HEK293 (cell line): ENCODE data around the gene ANKRD11.

Source experiments
- CTCF ChIA-PET: fragments of 350-600 bp; formaldehyde crosslinking; extraction: SDS; loops from one replicate; lab custom pipeline; 2021; ENCODE audit warnings: antibody characterized with exemption; lab: Yijun Ruan, JAX
- POLR2A ChIA-PET: fragments of 300-600 bp; formaldehyde crosslinking; extraction: SDS; loops from one replicate; lab custom pipeline; 2020; ENCODE audit warnings: antibody characterized with exemption, inconsistent platforms; lab: Yijun Ruan, JAX
- H3K27ac ChIP-seq: fragments of 200-500 bp; sonication (Bioruptor generic); 2 replicates; pipeline ENCODE4 v1.5.1; 2014; ENCODE audit warnings: low read depth, low read length, control low read depth, inconsistent platforms; ENCODE audit errors: extremely low read depth
- H3K36me3 ChIP-seq, 2 experiments: fragments of 200-500 bp in 1 of 2; sonication (Bioruptor generic) in 1 of 2; 1 replicate in 1 of 2; 2 replicates in 1 of 2; pipeline ENCODE4 v1.5.1; 2014 to 2017; ENCODE audit warnings: inconsistent platforms in 2 of 2, low read length in 2 of 2; ENCODE audit not compliant: control insufficient read depth in 2 of 2, insufficient read depth in 1 of 2
- H3K4me1 ChIP-seq: fragments of 200-500 bp; sonication (Bioruptor generic); 2 replicates; pipeline ENCODE4 v1.5.1; 2014; ENCODE audit warnings: mild to moderate bottlenecking, low read length, inconsistent platforms; ENCODE audit not compliant: control insufficient read depth, insufficient read depth
- H3K4me3 ChIP-seq: 2 replicates; pipeline ENCODE4 v1.5.1; 2011; ENCODE audit warnings: low read depth, mild to moderate bottlenecking, control low read depth, low read length, moderate library complexity
- H3K9me3 ChIP-seq: fragments of 200-500 bp; sonication (Bioruptor generic); 2 replicates; pipeline ENCODE4 v1.5.1; 2014; ENCODE audit warnings: low read depth, low read length, inconsistent platforms; ENCODE audit not compliant: control insufficient read depth, insufficient read depth
- FEZF1 ChIP-seq: fragments of 450-650 bp; formaldehyde crosslinking; IDR thresholded peaks from 2 replicates; pipeline ENCODE4 v1.5.1; 2016; ENCODE audit warnings: missing biosample characterization, missing genetic modification characterization
- HOXC10 ChIP-seq: sonication (generic); formaldehyde crosslinking; IDR thresholded peaks from 2 replicates; pipeline ENCODE4 v1.8.1; 2023; ENCODE audit warnings: mild to moderate bottlenecking, missing genetic modification reagents
- MYNN ChIP-seq: fragments of 450-650 bp; formaldehyde crosslinking; IDR thresholded peaks from 2 replicates; pipeline ENCODE4 v1.5.1; 2016; ENCODE audit warnings: missing biosample characterization, missing genetic modification characterization, borderline replicate concordance
- ZBTB20 ChIP-seq: fragments of 450-650 bp; formaldehyde crosslinking; IDR thresholded peaks from 2 replicates; pipeline ENCODE4 v1.5.1; 2016; ENCODE audit warnings: missing biosample characterization, missing genetic modification characterization
- ZBTB7A ChIP-seq: fragments of 450-650 bp; formaldehyde crosslinking; IDR thresholded peaks from 2 replicates; pipeline ENCODE4 v1.5.1; 2016; ENCODE audit warnings: low read depth, missing biosample characterization, missing genetic modification characterization
- ZNF16 ChIP-seq: fragments of 450-650 bp; formaldehyde crosslinking; IDR thresholded peaks from 2 replicates; pipeline ENCODE4 v1.5.1; 2016; ENCODE audit warnings: low read depth, missing biosample characterization, missing genetic modification characterization
- ZNF174 ChIP-seq: fragments of 450-650 bp; formaldehyde crosslinking; IDR thresholded peaks from 2 replicates; pipeline ENCODE4 v1.5.0; 2017; ENCODE audit warnings: missing biosample characterization, mild to moderate bottlenecking, missing genetic modification characterization
- ZNF202 ChIP-seq: fragments of 450-650 bp; formaldehyde crosslinking; IDR thresholded peaks from 2 replicates; pipeline ENCODE4 v1.5.1; 2016; ENCODE audit warnings: missing biosample characterization, missing genetic modification characterization, borderline replicate concordance
- ZNF211 ChIP-seq: fragments of 450-650 bp; formaldehyde crosslinking; IDR thresholded peaks from 2 replicates; pipeline ENCODE4 v1.5.1; 2016; ENCODE audit warnings: low read depth, missing biosample characterization, missing genetic modification characterization
- ZNF514 ChIP-seq: fragments of 450-650 bp; formaldehyde crosslinking; IDR thresholded peaks from 2 replicates; pipeline ENCODE4 v1.5.1; 2016; ENCODE audit warnings: missing biosample characterization, missing genetic modification characterization
- ZNF549 ChIP-seq: fragments of 450-650 bp; IDR thresholded peaks from 2 replicates; pipeline ENCODE4 v1.5.1; 2018; ENCODE audit warnings: missing biosample characterization, missing genetic modification characterization, mild to moderate bottlenecking, inconsistent platforms, moderate library complexity
- ZNF623 ChIP-seq: fragments of 450-650 bp; formaldehyde crosslinking; IDR thresholded peaks from 2 replicates; pipeline ENCODE4 v1.5.1; 2016; ENCODE audit warnings: missing biosample characterization, missing genetic modification characterization
- ZNF626 ChIP-seq: fragments of 450-650 bp; sonication (Bioruptor Pico); formaldehyde crosslinking; IDR thresholded peaks from 2 replicates; pipeline ENCODE4 v1.5.1; 2018; ENCODE audit warnings: missing biosample characterization, missing genetic modification characterization, inconsistent platforms
- ZNF707 ChIP-seq: fragments of 450-650 bp; formaldehyde crosslinking; IDR thresholded peaks from 2 replicates; pipeline ENCODE4 v1.5.1; 2016; ENCODE audit warnings: missing biosample characterization, missing genetic modification characterization
- ZNF776 ChIP-seq: fragments of 450-650 bp; formaldehyde crosslinking; IDR thresholded peaks from 2 replicates; pipeline ENCODE4 v1.5.0; 2017; ENCODE audit warnings: missing biosample characterization, missing genetic modification characterization, borderline replicate concordance
- ZSCAN30 ChIP-seq: fragments of 450-650 bp; IDR thresholded peaks from 2 replicates; pipeline ENCODE4 v1.5.1; 2018; ENCODE audit warnings: missing biosample characterization, mild to moderate bottlenecking, missing genetic modification characterization, moderate library complexity
- ZXDB ChIP-seq: fragments of 450-650 bp; formaldehyde crosslinking; IDR thresholded peaks from 2 replicates; pipeline ENCODE4 v1.5.1; 2016; ENCODE audit warnings: missing biosample characterization, missing genetic modification characterization
- TF ChIP-seq, protein P1 (sequence below): fragments of 450-650 bp; formaldehyde crosslinking; IDR thresholded peaks from 2 replicates; pipeline ENCODE4 v1.5.1; 2017; ENCODE audit warnings: missing biosample characterization, missing genetic modification characterization
- TF ChIP-seq, protein P2 (sequence below): fragments of 450-650 bp; formaldehyde crosslinking; IDR thresholded peaks from 2 replicates; pipeline ENCODE4 v1.5.1; 2016; ENCODE audit warnings: missing biosample characterization, missing genetic modification characterization, low read depth
- TF ChIP-seq, protein P3 (sequence below): fragments of 450-650 bp; formaldehyde crosslinking; conservative IDR thresholded peaks from 2 replicates; pipeline ENCODE4 v1.5.1; 2016; ENCODE audit warnings: low read depth, missing biosample characterization, missing genetic modification characterization
- TF ChIP-seq, protein P4 (sequence below): fragments of 450-650 bp; formaldehyde crosslinking; IDR thresholded peaks from 2 replicates; pipeline ENCODE4 v1.5.1; 2016; ENCODE audit warnings: missing biosample characterization, missing genetic modification characterization, borderline replicate concordance

Gene ANKRD11

DNA sequence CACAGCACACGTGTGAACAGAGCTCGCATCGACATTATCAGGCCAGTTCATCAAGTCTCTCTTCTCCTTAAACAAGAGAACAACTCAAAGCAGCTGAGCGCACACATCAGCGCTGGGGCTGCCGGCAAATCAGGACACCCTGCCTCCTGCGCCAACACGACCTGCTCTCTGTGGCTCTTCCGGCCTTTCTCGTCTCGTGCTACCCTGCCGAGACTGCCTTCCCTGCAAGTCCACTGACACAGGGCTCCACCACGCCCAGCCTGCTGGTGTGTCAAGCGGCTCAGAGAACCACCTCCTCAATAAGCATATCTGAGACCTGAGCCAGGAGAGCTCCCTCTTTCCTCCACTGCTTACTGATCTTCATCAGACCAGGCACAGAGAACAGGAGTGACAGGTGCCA lies 176.0 kb downstream of the ANKRD11 start:
- CTCF ChIA-PET: interaction anchor here (1.4 kb wide), 1 partner anchor 25 kb away, joined by 3 read pairs; no protein-coding TSS in a partner anchor
- no peak for TF ChIP-seq ZNF549 (tag by site-specific recombination)
- no peak for TF ChIP-seq MYNN (tag by site-specific recombination)
- Histone ChIP-seq H3K36me3 (peaks cover 0 to 72% of the 10 kb centered on the region in 2 experiments; a peak in 1 of 3 replicates), H3K9me3 (no peaks in the 10 kb centered on the region), H3K4me1 (no peaks in the 10 kb centered on the region), H3K4me3 (no peak overlapping the region), H3K27ac (no peak overlapping the region)
- POLR2A ChIA-PET: interaction anchor here (0.5 kb wide), 1 partner anchor 290 kb away, joined by 3 read pairs; no protein-coding TSS in a partner anchor

DNA sequence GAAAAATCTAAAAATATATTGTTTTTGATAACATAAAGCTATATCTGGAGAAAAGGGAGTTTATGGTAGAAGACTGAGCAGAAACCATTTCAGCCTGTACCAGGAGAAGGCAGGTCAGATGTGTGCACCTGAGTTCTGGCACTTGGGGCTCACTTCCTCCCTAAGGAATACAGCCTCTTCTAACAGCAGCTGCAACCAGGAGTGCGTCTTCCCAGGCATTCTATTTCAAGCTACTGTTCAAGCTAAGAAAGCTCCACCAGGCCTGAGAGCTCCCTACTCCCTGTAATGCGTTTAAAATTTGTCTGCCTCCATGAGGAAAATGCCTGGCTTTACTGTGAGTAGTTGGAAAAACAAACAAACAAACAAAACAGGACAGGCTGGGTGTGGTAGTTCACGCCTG lies 176.8 kb downstream of the ANKRD11 start:
- CTCF ChIA-PET: interaction anchor here (0.9 to 1.8 kb wide), 2 partner anchors 24 to 208 kb away, joined by 3 to 6 read pairs; no protein-coding TSS in a partner anchor
- no peaks in the 10 kb centered on the region for H3K4me1 ChIP-seq
- H3K27ac ChIP-seq: no peak overlapping the region
- peaks cover 0 to 72% of the 10 kb centered on the region in 2 experiments; a peak in 1 of 3 replicates for H3K36me3 ChIP-seq
- POLR2A ChIA-PET: no interaction called here
- no peak overlapping the region for H3K4me3 ChIP-seq
- H3K9me3 ChIP-seq: no peaks in the 10 kb centered on the region
- no peak for TF ChIP-seq ZNF707 (tag by site-specific recombination)
- TF ChIP-seq ZNF211 (tag by site-specific recombination): no peak
- TF ChIP-seq, protein P1, sequence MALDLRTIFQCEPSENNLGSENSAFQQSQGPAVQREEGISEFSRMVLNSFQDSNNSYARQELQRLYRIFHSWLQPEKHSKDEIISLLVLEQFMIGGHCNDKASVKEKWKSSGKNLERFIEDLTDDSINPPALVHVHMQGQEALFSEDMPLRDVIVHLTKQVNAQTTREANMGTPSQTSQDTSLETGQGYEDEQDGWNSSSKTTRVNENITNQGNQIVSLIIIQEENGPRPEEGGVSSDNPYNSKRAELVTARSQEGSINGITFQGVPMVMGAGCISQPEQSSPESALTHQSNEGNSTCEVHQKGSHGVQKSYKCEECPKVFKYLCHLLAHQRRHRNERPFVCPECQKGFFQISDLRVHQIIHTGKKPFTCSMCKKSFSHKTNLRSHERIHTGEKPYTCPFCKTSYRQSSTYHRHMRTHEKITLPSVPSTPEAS (tag by site-specific recombination): no peak
- TF ChIP-seq, protein P2, sequence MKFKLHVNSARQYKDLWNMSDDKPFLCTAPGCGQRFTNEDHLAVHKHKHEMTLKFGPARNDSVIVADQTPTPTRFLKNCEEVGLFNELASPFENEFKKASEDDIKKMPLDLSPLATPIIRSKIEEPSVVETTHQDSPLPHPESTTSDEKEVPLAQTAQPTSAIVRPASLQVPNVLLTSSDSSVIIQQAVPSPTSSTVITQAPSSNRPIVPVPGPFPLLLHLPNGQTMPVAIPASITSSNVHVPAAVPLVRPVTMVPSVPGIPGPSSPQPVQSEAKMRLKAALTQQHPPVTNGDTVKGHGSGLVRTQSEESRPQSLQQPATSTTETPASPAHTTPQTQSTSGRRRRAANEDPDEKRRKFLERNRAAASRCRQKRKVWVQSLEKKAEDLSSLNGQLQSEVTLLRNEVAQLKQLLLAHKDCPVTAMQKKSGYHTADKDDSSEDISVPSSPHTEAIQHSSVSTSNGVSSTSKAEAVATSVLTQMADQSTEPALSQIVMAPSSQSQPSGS (tag by site-specific recombination): no peak
- TF ChIP-seq ZNF16 (tag by site-specific recombination): no peak
- no peak for TF ChIP-seq ZNF514 (tag by site-specific recombination)
- TF ChIP-seq ZNF202 (tag by site-specific recombination): no peak
- no peak for TF ChIP-seq ZBTB20
- TF ChIP-seq ZNF174 (tag by site-specific recombination): no peak
- TF ChIP-seq, protein P3, sequence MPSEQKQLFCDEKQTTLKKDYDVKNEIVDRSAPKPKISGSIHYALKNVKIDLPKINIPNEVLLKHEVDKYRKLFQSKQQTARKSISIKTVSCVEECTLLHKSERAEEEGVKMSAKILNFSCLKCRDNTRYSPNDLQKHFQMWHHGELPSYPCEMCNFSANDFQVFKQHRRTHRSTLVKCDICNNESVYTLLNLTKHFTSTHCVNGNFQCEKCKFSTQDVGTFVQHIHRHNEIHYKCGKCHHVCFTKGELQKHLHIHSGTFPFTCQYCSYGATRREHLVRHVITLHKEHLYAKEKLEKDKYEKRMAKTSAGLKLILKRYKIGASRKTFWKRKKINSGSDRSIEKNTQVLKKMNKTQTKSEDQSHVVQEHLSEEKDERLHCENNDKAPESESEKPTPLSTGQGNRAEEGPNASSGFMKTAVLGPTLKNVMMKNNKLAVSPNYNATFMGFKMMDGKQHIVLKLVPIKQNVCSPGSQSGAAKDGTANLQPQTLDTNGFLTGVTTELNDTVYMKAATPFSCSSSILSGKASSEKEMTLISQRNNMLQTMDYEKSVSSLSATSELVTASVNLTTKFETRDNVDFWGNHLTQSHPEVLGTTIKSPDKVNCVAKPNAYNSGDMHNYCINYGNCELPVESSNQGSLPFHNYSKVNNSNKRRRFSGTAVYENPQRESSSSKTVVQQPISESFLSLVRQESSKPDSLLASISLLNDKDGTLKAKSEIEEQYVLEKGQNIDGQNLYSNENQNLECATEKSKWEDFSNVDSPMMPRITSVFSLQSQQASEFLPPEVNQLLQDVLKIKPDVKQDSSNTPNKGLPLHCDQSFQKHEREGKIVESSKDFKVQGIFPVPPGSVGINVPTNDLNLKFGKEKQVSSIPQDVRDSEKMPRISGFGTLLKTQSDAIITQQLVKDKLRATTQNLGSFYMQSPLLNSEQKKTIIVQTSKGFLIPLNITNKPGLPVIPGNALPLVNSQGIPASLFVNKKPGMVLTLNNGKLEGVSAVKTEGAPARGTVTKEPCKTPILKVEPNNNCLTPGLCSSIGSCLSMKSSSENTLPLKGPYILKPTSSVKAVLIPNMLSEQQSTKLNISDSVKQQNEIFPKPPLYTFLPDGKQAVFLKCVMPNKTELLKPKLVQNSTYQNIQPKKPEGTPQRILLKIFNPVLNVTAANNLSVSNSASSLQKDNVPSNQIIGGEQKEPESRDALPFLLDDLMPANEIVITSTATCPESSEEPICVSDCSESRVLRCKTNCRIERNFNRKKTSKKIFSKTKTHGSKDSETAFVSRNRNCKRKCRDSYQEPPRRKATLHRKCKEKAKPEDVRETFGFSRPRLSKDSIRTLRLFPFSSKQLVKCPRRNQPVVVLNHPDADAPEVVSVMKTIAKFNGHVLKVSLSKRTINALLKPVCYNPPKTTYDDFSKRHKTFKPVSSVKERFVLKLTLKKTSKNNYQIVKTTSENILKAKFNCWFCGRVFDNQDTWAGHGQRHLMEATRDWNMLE (tag by site-specific recombination): no peak
- TF ChIP-seq ZXDB (tag by site-specific recombination): no peak
- no peak for TF ChIP-seq ZNF623 (tag by site-specific recombination)
- TF ChIP-seq, protein P4, sequence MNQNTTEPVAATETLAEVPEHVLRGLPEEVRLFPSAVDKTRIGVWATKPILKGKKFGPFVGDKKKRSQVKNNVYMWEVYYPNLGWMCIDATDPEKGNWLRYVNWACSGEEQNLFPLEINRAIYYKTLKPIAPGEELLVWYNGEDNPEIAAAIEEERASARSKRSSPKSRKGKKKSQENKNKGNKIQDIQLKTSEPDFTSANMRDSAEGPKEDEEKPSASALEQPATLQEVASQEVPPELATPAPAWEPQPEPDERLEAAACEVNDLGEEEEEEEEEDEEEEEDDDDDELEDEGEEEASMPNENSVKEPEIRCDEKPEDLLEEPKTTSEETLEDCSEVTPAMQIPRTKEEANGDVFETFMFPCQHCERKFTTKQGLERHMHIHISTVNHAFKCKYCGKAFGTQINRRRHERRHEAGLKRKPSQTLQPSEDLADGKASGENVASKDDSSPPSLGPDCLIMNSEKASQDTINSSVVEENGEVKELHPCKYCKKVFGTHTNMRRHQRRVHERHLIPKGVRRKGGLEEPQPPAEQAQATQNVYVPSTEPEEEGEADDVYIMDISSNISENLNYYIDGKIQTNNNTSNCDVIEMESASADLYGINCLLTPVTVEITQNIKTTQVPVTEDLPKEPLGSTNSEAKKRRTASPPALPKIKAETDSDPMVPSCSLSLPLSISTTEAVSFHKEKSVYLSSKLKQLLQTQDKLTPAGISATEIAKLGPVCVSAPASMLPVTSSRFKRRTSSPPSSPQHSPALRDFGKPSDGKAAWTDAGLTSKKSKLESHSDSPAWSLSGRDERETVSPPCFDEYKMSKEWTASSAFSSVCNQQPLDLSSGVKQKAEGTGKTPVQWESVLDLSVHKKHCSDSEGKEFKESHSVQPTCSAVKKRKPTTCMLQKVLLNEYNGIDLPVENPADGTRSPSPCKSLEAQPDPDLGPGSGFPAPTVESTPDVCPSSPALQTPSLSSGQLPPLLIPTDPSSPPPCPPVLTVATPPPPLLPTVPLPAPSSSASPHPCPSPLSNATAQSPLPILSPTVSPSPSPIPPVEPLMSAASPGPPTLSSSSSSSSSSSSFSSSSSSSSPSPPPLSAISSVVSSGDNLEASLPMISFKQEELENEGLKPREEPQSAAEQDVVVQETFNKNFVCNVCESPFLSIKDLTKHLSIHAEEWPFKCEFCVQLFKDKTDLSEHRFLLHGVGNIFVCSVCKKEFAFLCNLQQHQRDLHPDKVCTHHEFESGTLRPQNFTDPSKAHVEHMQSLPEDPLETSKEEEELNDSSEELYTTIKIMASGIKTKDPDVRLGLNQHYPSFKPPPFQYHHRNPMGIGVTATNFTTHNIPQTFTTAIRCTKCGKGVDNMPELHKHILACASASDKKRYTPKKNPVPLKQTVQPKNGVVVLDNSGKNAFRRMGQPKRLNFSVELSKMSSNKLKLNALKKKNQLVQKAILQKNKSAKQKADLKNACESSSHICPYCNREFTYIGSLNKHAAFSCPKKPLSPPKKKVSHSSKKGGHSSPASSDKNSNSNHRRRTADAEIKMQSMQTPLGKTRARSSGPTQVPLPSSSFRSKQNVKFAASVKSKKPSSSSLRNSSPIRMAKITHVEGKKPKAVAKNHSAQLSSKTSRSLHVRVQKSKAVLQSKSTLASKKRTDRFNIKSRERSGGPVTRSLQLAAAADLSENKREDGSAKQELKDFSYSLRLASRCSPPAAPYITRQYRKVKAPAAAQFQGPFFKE (tag by site-specific recombination): no peak
- TF ChIP-seq FEZF1 (tag by site-specific recombination): no peak
- TF ChIP-seq ZNF626: no peak
- TF ChIP-seq ZNF776 (tag by site-specific recombination): no peak
- no peak for TF ChIP-seq ZBTB7A (tag by site-specific recombination)
- TF ChIP-seq ZSCAN30 (tag by site-specific recombination): no peak
- no peak for TF ChIP-seq HOXC10
- TF ChIP-seq, all 188 proteins: peak for 0
